ENCODE results near the gene ANXA5.

The ANXA5 gene

DNA sequence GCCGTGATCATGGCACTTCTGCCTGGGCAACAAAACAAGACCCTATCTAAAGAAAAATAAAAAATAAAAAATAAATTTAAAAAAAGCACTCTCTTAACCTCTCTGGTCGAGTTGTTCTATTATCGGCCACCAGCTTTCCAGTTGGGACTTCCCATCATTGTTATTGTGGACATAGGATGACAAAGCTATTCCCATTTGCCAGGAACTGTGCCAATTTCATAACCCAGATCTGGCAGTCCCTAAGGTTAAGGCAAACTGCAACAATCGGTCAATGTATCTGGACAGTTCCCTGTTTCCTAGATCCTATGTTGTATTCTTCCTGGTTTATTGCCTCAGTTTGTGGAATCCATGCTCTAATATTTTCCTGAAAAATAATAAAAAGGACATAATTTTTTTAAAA lies 17.8 kb upstream of the ANXA5 start:
- in situ Hi-C loops (cut with HindIII; ENCODE audit: low sequenced_read_pairs): loop anchor here (10.0 kb wide), 2 partner anchors 50 to 100 kb away; no protein-coding TSS in a partner anchor

DNA sequence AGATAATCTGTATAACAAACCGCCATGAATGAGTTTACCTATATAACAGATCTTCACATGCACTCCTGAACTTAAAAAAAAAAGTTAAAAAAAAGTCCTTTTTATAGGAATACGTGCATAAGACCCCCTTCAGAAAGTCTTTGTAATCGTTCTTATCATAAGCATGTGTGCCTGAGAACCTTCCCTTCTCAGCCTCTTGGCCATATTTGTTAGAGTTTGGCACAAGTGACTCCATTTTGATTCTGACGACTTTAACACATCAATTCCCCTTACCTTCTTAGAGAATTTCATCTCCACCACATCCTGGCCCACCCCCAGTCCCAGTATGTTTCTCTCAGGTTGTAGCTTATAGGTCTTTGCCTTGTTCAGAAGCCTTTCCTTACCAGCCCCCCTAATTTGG lies 16.0 kb upstream of the ANXA5 start:
- in situ Hi-C loops (cut with HindIII; ENCODE audit: low sequenced_read_pairs): loop anchor here (10.0 kb wide), 2 partner anchors 48 to 102 kb away; no protein-coding TSS in a partner anchor

DNA sequence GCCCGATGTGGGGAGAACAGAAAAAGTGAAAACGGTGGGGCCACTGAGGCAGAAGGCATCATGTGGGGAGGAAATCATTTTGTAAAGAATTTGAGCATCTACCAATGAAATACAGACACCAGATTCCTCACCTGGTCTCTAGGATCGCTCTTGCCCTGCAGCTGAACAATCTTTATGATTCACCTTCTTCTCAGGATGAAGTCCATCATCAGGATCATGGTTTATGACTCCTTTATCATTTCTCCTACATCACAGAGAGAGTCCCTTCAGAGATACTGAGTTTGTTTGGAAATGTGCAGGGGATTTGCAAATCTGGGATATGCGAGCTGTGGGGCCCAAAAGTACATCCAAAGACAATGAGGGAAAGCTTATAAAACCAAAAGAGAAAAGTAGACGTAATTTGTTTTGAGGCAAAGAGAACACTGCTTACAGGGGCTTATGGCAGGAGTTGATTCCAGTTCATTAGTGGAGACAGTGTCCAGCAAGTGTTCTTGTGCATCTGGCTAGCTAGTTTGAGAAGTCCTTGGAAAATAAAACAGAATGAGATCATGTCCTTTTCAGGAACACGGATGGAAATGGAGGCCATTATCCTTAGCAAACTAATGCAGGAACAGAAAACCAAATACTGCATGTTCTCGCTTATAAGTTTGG lies 15.3 kb upstream of the ANXA5 start:
- in situ Hi-C loops (cut with HindIII; ENCODE audit: low sequenced_read_pairs): loop anchor here (10.0 kb wide), 2 partner anchors 47 to 103 kb away; no protein-coding TSS in a partner anchor

DNA sequence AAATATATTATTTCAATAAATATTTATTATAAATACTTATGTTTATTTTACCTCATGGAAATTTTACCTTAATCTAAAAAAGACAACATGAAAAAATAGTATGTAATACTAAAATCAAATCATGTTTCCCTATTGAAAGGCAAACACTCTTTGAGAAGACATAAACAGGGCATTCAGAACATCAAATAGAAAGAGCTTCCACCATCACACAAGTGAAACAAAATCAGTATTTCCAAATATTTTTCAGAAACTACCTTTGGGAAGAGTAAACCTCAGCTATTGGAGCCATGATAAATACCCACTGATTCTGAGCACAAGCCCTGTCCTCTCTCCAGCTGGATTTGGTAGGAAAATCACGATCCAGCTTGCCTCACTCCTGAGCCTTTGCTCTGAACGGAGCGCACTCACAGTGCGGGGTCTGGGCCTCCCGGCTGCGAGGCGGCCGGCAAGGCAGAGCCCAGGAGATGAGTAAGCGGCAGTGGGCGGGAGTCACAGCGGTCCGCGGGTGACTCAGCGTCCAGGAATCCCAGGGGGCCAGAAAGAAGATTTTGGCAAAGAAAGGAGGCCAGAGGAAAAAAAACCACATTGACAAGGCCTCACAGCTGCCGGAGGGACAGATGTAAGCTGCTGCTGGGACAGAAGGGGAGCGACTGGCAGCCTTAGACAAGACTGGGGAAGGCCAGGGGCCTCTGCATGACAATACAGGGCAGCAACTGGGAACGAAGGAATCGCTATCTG lies 14.7 kb upstream of the ANXA5 start:
- in situ Hi-C loops (cut with HindIII; ENCODE audit: low sequenced_read_pairs): loop anchor here (10.0 kb wide), 2 partner anchors 47 to 103 kb away; no protein-coding TSS in a partner anchor

DNA sequence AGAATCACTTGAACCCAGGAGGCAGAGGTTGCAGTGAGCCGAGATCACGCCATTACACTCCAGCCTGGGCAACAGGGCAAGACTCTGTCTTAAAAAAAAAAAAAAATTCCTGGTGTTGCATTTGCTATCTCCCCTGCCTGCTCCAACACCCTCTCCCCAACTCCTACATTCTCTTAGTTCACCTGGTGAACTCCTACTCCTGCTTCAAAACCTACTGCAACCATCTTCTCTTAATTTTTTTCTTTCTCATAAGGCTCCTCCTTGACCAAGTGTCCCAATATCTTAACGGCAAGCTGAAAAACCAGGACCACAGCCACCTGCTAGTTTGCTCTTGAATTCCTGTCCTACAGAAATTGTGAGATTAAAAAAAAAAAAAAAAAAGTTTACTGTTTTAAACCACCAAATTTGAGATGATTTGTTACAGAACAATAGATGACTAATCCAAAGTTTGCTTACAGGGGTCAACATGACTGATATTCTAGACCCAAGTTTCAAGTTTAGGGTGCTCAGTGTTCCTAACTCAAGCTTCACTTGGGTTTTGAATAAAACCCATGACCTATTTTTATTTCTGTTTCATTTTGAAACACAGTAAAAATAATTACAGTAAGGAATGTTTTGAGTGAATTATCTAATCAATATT lies 13.1 kb upstream of the ANXA5 start:
- in situ Hi-C loops (cut with HindIII; ENCODE audit: low sequenced_read_pairs): loop anchor here (10.0 kb wide), 2 partner anchors 45 to 105 kb away; no protein-coding TSS in a partner anchor

DNA sequence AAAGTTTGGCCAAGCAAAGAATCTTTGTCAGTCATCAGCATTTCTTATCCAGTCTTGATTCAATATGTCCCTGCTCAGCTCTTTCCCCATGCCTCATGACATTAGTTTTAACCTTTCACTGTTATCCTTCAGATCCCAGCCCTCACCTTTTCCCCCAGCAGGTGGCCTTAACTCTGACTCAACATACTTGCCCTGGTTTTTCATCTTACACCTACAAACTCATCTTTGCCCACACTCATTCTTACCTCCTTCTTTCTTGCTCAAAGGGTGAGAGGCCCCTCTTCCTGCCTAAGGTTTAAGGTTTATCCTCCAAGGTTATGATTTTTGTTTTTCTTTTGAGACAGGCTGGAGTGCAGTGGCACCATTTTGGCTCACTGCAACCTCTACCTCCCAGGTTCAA lies 10.6 kb upstream of the ANXA5 start:
- in situ Hi-C loops (cut with HindIII; ENCODE audit: low sequenced_read_pairs): no loop called here

DNA sequence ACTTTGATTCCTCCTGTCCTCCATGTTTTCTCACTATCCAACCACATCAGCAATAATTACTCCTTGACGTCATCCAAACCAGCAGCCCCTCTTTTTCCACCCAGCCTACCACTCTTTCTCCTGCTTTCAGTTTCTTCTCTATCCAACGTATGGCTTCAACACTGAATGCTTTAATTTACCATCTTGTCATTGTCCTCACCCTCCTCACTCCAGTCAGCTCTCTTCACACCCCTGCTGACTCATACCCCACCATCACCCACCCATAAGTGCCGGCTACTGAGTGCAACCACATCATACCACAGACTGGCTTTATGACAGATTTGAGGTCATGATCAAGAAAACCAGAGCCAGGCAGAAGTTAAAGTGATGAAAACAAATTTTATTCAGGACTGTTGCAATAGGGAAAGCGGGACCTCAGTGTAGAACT lies 9.8 kb upstream of the ANXA5 start:
- in situ Hi-C loops (cut with HindIII; ENCODE audit: low sequenced_read_pairs): no loop called here

DNA sequence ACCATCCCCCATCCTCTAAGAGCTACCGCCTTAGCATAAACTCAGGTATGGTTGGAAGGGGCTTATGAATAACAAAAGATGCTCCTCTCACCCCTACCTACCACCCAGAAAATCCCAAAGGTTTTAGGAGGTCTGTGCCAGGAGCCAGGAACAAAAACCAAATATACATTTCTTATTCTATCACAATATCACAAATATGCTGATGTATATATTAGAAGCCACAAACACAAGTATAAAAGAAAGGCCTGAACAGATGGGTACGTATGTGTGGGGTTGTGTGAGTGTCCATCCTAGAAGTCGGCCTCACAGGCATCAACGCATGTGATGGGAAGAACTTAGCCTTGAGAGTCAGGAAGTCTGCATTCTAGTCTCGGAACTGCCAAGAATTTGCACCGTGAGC lies 8.7 kb upstream of the ANXA5 start:
- in situ Hi-C loops (cut with HindIII; ENCODE audit: low sequenced_read_pairs): no loop called here

DNA sequence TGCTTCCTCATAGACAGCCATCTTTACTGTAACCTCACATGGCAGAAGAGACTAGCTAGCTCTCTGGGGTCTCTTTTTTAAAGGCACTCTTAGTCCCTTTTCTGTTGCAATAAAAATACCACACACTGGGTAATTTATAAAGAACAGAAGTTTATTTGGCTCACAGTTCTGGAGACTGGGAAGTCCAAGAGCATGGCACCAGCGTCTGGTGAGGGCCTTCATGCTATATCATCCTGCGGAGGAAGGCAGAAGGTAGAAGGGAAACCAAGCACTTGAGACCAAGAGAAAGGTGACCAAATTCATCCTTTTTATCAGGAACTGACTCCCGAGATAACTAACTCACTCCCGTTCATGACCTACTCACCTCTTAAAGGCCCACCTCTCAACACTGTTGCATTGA lies 5.4 kb upstream of the ANXA5 start:
- in situ Hi-C loops (cut with HindIII; ENCODE audit: low sequenced_read_pairs): no loop called here

DNA sequence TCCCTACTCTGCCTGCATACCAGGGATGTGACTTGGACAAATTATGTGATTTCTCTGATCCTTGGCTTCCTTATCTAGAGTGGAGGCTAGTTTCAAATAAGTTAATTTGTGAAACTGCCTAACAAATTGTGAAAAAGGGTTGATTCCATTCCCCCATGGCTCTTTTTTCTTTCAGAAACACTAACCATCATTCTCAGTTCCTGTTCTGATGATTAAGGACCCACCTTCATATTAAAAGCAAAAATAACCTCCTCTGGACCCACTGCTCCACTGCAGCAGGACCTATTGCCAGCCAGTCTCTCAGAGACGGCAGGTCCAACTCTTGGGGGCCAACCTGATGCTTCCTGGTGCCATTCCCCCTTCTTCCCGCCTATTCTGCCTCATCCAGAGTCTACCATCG lies 4.5 kb upstream of the ANXA5 start:
- in situ Hi-C loops (cut with HindIII; ENCODE audit: low sequenced_read_pairs): no loop called here

DNA sequence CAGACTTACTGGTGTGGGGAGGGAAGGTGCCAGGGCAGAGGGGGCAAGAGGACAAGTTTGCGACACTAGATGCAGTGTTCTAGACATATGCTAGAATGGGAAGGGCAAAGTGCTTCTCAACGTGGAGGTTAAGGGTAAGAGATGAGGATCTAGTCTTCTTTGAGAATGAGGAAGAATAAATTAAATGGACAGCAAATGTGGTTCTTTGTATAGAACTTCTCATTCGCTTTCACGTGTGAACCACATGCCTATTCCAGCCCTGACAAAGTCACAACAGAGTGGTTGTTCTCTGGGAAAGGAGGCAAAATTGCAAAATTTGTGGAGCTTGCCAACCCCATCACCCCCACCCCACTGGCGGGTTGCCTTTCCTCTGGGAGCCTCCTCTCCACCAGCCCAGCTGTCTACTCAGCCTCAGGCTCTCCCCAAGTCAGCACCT lies 1.5 kb upstream of the ANXA5 start:
- in situ Hi-C loops (cut with HindIII; ENCODE audit: low sequenced_read_pairs): no loop called here

DNA sequence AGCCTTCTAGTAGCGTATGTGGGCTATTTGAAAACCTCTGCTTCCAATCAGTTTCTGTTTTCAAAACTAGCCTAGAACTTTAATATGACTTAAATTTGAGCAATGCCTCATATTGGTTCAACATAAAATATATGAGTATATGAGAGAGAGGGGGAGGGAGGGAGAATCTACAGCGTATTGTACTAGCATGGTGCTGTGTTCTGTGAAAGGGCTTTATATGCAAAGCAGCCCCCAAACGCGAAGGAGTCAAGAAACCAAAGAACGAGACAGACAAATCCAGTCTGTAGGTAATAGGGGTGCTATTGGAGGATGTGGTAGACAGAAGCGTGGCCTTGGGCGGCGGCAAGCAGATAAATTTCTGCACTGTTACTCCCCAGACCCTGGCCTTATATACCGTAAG lies 784 bp upstream of the ANXA5 start:
- in situ Hi-C loops (cut with HindIII; ENCODE audit: low sequenced_read_pairs): no loop called here

DNA sequence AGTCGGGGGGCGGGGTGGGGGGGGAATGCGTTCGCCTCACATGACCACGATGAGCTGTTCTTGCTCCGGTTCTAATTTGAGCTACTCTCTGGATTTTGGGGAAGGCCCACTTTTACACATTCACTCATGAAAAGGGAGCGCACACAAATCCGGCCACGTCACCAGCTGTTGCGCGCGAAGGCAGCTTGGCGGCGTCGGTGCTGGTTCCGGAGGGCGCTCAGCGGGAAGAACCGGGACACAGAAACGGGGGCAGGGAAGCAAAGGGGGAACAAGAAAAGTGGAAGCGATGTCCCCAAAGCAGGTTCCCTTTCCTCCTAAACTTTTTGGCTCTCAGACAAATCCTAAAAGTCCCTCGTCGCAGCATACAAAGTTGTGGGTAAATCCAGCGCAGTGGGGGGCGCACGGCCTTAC lies 605 bp downstream of the ANXA5 start:
- in situ Hi-C loops (cut with HindIII; ENCODE audit: low sequenced_read_pairs): no loop called here

DNA sequence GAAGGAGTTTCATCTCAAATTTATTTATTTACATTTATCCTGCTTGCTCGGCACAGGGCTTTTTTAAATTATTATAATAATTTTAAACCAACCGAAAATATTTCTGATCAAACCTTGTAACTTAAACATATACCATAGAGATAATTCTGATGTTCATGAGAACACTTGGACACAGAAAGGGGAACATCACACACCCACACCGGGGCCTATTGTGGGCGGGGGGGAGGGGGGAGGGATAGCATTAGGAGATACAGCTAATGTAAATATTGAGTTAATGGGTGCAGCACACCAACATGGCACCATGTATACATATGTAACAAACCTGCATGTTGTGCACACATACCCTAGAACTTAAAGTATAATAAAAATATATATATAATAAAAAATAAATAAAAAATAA lies 2.9 kb downstream of the ANXA5 start:
- in situ Hi-C loops (cut with HindIII; ENCODE audit: low sequenced_read_pairs): no loop called here

DNA sequence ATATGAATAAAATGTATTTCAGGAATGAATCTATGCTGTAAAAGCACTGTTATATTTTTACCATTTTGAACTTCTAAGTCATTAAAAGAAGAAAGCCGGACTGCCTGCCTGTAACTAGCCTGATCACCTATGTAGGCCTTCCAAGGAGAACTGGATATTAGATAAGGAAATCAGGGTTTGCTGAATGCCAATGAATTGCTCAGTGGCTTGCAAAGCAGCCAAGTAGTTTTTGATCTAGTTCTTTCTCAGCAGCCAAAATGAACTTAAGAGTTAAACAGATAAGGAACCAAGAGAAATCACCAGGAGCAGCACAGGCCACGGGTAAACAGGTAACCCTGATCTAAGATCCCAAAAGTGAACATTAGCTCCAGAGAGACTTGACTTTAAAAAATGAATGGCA lies 3.3 kb downstream of the ANXA5 start:
- in situ Hi-C loops (cut with HindIII; ENCODE audit: low sequenced_read_pairs): no loop called here

DNA sequence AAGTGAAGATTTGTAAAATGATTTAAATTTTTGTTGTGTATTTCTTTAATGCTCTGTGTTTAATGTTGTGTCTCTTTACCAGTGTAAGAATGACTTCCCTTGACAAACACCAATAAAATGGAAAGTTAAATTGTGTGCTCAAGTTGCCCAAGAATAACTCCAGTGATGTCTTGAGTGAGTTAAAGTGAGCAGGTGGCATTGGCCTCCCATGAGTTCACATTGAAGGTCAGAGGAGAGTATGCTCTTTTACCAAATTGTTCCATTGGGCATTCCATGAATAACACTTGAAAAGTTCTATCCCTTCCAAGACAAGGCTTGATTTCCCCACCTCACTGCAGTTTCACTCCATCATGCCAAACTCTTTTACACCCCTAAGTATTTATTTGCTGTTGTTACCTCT lies 4.5 kb downstream of the ANXA5 start:
- in situ Hi-C loops (cut with HindIII; ENCODE audit: low sequenced_read_pairs): no loop called here

DNA sequence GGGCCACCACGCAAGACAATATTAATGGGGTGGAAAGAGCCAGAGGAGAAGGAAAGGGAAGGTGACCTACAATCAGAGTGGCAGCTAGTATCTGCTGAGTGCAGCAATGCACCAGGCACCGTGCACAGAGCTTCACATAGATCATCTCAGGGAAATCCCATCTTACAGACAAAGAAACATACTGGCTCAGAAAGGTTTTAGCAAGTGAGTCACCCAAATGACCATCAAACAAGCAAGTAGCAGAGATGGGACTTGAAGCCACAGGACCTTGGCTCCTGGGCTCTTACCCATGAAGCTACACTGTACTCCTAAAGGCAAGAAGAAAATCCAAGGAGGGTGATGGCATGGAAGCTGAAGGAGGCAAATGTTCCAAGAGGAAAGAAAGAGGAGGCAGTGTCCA lies 6.8 kb downstream of the ANXA5 start:
- in situ Hi-C loops (cut with HindIII; ENCODE audit: low sequenced_read_pairs): no loop called here

DNA sequence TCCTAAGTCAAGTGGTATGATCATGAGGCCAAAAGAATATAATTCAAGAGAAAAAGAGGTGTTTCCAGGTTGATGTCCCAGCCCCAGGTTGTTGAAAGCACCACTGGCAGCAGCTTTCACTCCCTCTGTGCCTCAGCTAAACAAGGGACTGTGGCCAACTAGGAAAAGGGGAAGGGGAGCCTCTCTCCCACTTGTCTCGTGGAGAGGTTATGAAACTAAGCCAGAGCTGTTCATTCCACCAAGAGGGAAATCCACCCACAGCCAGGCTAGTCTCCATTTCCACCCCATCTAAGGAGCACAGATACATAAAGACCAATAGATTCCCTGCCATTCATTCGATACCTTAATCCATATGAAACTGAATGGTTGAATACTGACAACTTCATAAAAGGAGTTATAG lies 8.1 kb downstream of the ANXA5 start:
- in situ Hi-C loops (cut with HindIII; ENCODE audit: low sequenced_read_pairs): loop anchor here (10.0 kb wide), 2 partner anchors 46 to 126 kb away; no protein-coding TSS in a partner anchor

DNA sequence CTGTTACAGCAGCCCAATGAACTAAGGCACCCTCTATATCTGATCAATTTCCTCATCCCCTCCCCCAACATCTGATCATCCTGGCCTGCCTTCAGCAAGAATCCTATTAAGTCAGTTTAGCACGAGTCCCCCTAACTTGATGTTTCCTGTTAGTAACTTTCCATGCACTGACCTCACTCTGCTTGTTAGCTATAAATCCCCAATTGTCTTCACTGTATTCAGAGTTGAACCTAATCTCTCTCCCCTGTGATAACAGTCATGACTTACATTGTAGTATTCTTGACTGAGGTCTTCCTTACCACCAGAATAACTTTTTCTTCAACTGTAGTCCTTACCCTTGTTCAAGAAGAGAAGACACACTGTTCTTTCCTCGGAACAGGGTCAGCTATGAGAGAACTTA lies 8.5 kb downstream of the ANXA5 start:
- in situ Hi-C loops (cut with HindIII; ENCODE audit: low sequenced_read_pairs): loop anchor here (10.0 kb wide), 2 partner anchors 47 to 127 kb away; no protein-coding TSS in a partner anchor

DNA sequence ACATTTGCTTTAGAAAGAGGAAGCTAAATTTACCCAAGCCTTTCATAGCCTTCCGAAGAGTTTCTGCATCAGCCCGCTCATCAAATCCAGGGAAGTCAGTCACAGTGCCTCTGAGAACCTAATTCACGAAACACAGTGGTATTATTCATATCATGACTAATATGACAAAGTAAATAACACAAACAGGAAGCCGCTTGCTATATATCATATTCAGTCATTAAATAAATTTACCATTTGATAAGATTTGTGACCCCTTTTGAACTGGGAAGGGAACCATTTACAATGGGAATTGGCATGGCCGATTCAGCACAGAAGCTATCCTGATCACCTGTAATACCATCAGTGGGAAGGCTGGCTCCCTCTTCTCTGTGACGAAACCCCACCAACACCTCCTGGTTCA lies 10.5 kb downstream of the ANXA5 start:
- in situ Hi-C loops (cut with HindIII; ENCODE audit: low sequenced_read_pairs): loop anchor here (10.0 kb wide), 2 partner anchors 49 to 129 kb away; no protein-coding TSS in a partner anchor

DNA sequence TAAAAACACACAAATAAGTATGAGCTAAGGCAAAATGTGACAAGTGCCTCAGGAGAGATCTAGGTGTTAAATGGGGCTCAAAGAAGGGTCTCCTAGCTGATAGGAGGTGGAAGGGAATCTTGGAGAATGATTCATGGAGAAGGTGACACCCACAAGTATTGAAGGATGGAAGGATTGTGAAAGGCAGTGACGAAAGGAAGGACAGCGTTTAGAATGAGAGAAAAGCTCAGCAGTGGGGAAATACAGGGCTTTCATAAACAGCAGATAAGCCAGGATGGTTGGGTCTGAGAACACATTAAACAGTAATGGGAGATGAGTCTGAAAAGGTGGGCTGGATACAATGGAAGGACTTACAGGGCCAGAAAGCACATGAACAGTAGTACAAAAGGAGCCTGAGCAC lies 11.5 kb downstream of the ANXA5 start:
- in situ Hi-C loops (cut with HindIII; ENCODE audit: low sequenced_read_pairs): loop anchor here (10.0 kb wide), 2 partner anchors 50 to 130 kb away; no protein-coding TSS in a partner anchor
